GM19025 (cell line): Measurements from ENCODE around the gene GRK4.
A peak's percentile ranks its signal among the peaks of the same experiment; 100 is the strongest.

ENCODE experiments used
- ATAC-seq: cut with Tn5 transposase; IDR thresholded peaks from one replicate; pipeline ENCODE4 v1.9.1; 2021; ENCODE audit warnings: mild to moderate bottlenecking, low read depth, moderate library complexity; ENCODE audit not compliant: unreplicated experiment

The GRK4 gene

GRCh38 chr4:3062471-3062870, 99.1 kb downstream of the GRK4 start:
- no peak for ATAC-seq

GRCh38 chr4:3065551-3065950, 102.2 kb downstream of the GRK4 start:
- ATAC-seq, result no peak

GRCh38 chr4:3066836-3067400, 103.5 kb downstream of the GRK4 start:
- no peak for ATAC-seq

DNA sequence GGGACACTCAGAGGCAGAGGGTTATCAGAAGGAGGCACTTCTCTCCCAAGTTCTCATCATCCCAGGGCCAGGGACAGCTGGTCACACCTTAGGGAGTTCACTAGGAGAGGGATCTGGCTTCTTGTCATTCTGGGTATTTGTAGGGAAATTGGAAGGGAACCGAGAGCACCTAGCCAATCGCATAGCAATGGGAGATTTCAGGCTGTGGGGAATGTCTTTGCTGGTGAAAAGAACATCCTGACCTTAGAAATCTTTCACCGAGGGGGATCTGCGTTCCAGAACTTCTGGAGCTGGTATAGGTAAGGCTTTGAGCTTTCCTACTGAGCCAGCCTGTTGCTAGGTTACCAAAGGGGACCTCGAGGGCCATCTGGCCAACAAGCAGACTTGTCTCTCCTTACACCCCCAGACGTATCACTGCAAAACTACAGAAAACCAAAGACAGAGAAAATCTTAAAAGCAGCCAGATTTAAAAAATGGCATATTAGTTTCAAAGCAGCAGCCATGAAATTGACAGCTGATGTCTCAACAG, 104.2 kb downstream of the GRK4 start:
- no peak for ATAC-seq

- ATAC-seq, result no peak
Measured at GRCh38 chr4:3069661-3070199, 106.4 kb downstream of the GRK4 start.

DNA sequence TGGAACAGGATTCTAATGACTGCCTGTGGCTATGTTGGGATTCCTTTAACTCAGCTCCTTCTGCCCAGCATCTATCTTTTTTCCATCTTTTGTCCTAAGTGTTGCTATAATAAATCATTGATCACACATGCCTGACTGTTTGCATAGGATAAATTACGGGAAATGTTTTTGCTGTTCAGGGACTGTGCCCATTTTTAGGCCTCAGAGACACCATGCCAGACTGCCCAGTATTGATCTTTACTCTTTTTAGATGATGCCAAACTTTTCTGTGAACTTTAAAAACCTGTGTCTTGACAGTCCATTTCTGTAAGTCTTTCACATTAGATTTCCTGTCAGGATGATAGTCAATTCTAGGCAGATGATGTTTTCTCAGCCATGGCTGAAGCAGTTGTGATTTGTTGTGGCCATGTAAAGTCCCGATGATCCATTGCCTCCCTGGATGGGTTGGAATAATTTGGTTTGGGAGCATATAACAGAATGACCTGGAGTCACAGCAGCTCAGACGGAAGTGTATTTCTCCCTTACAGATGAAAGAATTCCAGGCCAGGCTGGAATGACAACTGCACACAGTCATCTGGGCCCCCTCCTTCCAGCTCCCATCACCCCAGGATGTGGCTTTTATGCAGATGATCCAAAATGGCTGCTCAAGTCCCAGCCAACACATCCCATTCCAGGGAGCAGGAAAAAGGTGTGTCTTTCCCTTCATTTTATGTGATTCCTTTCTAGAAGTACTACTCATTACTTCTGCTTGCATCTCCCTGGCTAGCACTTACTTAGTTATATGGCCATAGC, 107.5 kb downstream of the GRK4 start:
- ATAC-seq, result no peak

DNA sequence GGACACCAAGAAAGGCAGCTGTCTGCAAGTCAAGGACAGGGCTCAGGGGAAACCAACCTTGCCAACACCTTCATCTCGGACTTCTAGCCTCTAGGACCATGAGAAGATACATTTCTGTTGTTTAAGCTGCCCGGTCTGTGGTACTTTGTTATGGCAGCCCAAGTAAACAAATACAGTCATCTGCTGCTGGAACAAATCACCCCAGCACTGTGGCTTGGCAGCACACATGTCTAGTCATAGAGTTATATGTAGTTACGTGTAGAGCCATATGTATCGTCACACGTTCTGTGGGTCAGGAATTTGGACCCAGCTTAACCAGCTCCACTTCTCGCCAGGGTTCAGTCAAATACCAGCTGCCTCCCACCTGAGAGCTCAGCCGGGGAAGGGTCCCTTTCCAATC, 108.4 kb downstream of the GRK4 start:
- no peak for ATAC-seq

GRCh38 chr4:3073158-3074077, 110.0 kb downstream of the GRK4 start:
- peak; percentile 27 for ATAC-seq

DNA sequence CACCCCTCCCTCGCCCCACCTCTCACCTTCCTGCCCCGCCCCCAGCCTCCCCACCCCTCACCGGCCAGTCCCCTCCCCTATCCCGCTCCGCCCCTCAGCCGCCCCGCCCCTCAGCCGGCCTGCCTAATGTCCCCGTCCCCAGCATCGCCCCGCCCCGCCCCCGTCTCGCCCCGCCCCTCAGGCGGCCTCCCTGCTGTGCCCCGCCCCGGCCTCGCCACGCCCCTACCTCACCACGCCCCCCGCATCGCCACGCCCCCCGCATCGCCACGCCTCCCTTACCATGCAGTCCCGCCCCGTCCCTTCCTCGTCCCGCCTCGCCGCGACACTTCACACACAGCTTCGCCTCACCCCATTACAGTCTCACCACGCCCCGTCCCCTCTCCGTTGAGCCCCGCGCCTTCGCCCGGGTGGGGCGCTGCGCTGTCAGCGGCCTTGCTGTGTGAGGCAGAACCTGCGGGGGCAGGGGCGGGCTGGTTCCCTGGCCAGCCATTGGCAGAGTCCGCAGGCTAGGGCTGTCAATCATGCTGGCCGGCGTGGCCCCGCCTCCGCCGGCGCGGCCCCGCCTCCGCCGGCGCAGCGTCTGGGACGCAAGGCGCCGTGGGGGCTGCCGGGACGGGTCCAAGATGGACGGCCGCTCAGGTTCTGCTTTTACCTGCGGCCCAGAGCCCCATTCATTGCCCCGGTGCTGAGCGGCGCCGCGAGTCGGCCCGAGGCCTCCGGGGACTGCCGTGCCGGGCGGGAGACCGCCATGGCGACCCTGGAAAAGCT, 110.9 kb downstream of the GRK4 start, which contains the start of the genes HTT and HTT-AS:
Gene HTT (plus strand): TSS at position 604 of the 768 bp plus-strand sequence. CDS start 145 bp downstream, at position 749.
Gene HTT-AS (minus strand): TSS at position 461 of the 768 bp plus-strand sequence.
- peak; percentile 85 for ATAC-seq

DNA sequence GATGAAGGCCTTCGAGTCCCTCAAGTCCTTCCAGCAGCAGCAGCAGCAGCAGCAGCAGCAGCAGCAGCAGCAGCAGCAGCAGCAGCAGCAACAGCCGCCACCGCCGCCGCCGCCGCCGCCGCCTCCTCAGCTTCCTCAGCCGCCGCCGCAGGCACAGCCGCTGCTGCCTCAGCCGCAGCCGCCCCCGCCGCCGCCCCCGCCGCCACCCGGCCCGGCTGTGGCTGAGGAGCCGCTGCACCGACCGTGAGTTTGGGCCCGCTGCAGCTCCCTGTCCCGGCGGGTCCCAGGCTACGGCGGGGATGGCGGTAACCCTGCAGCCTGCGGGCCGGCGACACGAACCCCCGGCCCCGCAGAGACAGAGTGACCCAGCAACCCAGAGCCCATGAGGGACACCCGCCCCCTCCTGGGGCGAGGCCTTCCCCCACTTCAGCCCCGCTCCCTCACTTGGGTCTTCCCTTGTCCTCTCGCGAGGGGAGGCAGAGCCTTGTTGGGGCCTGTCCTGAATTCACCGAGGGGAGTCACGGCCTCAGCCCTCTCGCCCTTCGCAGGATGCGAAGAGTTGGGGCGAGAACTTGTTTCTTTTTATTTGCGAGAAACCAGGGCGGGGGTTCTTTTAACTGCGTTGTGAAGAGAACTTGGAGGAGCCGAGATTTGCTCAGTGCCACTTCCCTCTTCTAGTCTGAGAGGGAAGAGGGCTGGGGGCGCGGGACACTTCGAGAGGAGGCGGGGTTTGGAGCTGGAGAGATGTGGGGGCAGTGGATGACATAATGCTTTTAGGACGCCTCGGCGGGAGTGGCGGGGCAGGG, 111.7 kb downstream of the GRK4 start:
- no peak for ATAC-seq

GRCh38 chr4:3075652-3075981, 112.2 kb downstream of the GRK4 start:
- no peak for ATAC-seq

- ATAC-seq, result no peak
Measured at GRCh38 chr4:3077796-3078195, 114.4 kb downstream of the GRK4 start.

DNA sequence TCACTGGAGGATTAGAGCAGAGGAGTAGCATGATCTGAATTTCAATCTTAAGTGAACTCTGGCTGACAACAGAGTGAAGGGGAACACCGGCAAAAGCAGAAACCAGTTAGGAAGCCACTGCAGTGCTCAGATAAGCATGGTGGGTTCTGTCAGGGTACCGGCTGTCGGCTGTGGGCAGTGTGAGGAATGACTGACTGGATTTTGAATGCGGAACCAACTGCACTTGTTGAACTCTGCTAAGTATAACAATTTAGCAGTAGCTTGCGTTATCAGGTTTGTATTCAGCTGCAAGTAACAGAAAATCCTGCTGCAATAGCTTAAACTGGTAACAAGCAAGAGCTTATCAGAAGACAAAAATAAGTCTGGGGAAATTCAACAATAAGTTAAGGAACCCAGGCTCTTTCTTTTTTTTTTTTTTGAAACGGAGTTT, 116.3 kb downstream of the GRK4 start:
- no peak for ATAC-seq

DNA sequence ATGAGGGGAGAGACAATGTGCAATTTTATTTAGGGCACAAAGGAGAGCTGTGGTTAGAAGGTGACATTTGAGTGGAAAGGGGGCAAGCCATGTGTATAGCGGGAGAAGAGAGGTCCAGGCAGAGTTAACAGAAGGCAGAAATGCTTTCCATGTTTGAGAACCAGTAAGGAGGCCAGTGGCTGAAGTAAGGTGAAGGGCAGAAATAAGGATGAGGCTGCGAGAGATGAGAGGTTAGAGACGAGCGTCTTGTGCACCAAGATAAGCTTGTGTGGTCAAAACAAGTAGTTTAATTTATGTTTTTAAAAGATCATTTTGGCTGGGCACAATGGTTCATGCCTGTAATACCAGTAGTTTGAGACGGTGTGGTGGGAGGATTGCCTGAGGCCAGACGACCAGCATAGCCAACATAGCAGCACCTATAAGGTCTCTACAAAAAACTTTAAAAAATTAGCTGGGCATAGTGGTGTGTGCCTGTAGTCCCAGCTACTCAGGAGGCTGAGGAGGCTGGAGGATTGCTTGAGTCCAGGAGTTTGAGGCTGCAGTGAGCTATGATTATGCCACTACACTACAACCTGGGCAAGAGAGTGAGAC, 119.6 kb downstream of the GRK4 start:
- no peak for ATAC-seq

GRCh38 chr4:3083732-3084131, 120.4 kb downstream of the GRK4 start:
- ATAC-seq, result no peak

DNA sequence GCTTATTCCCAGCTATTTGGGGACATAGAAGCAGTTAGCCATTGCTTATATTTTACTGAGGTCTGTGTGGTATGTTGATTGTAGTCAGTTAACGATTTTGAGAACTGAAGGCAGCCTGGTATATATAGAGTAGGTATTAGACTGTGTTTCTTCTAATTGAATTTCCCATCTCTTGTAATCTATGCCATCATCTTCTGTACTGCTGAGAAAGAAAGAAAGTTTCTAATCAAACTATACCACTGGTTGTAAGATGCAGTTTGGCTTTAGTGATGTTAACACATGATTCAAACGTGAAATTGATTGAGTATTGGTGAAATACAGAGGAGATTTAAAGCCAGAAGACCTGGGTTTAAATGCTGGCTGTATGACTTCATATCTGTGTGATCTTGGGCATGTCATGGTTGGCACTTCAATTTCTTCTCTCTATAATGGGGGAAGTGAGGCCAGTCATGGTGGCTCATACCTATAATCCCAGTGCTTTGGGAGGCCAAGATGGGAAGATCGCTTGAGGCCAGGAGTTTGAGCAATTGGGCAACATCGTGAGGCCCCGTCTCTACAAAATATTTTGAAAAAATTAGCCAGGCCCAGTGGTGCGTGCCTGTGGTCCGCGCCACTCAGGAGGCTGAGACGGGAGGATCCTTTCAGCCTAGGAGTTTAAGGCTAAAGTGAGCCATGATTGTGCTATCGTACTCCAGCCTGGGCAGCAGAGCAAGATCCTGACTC, 122.7 kb downstream of the GRK4 start:
- no peak for ATAC-seq

DNA sequence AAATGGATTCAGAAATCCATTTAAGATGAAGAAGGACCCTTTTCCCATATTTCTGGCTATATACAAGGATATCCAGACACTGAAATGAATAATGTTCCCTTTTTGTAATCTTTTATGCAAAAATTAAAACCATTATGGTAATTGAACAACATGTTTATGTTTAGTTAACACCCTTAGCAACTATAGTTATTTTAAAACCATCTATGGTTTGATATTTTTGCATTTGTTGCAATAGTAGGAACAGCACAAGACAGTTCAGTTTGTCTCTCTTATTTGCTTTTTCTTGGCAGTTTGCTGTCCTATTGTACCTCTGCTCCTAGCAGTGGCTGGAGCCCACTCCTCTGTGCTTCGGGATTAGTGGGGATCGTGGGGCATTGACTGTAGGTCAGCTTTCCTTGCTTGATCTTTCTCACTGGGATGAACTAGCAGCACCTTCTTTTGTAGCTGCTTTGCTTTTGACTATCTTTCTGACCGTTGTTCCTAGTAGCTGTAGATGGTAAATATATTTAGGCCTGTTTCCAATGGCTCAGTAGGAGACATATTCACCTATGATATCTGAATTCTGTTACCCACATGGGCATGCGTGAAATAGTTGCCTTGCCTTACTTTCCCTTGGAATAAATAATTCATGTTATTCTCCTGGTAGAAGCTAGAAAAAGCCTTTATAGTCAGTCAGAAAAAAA, 123.9 kb downstream of the GRK4 start:
- no peak for ATAC-seq
